ENCODE results near the gene YPEL1. TPM values are rescaled to one million over a fixed set of nuclear protein-coding genes. Genes with fewer than 3 reads are reported as not detected.
A peak's percentile ranks its signal among the peaks of the same experiment; 100 is the strongest.

Gene YPEL1
- total and polyA plus RNA-seq, 2 of the 13 experiments (the other 11 are each of a cell fraction or from before 2014, with no cell fraction given) = 0.33 to 2.5 TPM

DNA sequence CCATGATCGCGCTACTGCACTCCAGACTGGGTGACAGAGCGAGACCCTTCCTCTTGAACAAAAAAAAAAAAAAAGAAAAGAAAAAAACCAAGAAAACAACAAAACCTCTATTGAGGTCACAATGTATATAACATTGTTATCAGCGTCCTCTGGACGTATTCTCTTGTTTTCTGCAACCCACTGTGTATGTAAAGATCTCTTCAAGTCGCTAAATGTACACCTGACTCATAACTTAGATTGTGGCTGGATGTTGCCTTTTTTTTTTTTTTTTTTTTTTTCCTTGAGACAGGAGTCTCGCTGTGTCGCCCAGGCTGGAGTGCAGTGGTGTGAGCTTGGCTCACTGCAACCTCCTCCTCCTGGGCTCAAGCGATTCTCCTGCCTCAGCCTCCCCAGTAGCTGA, 1.4 kb upstream of the YPEL1 start (continued):
- TF ChIP-seq ZNF772 (CRISPR knock-in tag; IDR thresholded peaks at IDR 0.05) = no peak
- no peak for TF ChIP-seq ZNF660 (CRISPR knock-in tag; IDR thresholded peaks at IDR 0.05; ENCODE audit: borderline replicate concordance, low read depth)

GRCh38 chr22:21736084-21736642, 569 bp upstream of the YPEL1 start:
- ChIA-PET POLR2A (interaction anchor here (1.4 kb wide), 2 partner anchors 11 to 70 kb away, joined by 3 to 4 read pairs; no protein-coding TSS in a partner anchor), CTCF (ENCODE audit: low intra/inter-chr PET ratio, low total read pairs) (no interaction called here)
- Histone ChIP-seq H3K27me3 (ENCODE audit: control insufficient read depth in 1 of 2, insufficient read depth in 2 of 2, low read length in 2 of 2) (peaks cover 4 to 37% of the 10 kb centered on the region in 2 experiments; a peak in 3 of 5 replicates), H3K27ac (ENCODE audit: extremely low read length, insufficient read depth, low read length) (no peak overlapping the region), H4K20me1 (ENCODE audit: insufficient read depth, low read length) (no peaks in the 10 kb centered on the region), H3K36me3 (replicated peaks in 1 of 2; ENCODE audit: control insufficient read depth in 1 of 2, insufficient read depth in 2 of 2, low read length in 2 of 2) (no peaks in the 10 kb centered on the region), H3K79me2 (ENCODE audit: insufficient read depth, low read length) (no peaks in the 10 kb centered on the region), H3K4me1 (ENCODE audit: insufficient read depth, low read length) (peaks cover 21% of the 10 kb centered on the region), H3K4me2 (ENCODE audit: low read depth, low read length) (0 out of 2 replicates have a peak overlapping the region, but pooled peaks have one; percentile 23), H3K9me3 (ENCODE audit: low read length) (no peaks in the 10 kb centered on the region), H2AFZ (ENCODE audit: low read length) (no peak overlapping the region), H3K9ac (ENCODE audit: insufficient read depth, low read depth, low read length) (no peak overlapping the region), H3K4me3 (replicated peaks in 1 of 3; ENCODE audit: insufficient read depth in 1 of 3, low read depth in 2 of 3, low read length in 3 of 3) (peak overlapping the region in 1 of 3 experiments; percentile 16; a peak in 1 of 6 replicates)
- no peak for FAIRE-seq
- in situ Hi-C loops (cut with HindIII; ENCODE audit: extremely low pct_ligation_motif_present, low pct_unique_long_range_greater_than_20kb) (no loop called here), intact Hi-C loops (cut with micrococcal nuclease; ENCODE audit: unreplicated experiment) (no loop called here)
- no peak for DNase-seq (ENCODE audit: low spot score)
- 85% methylated on average over 40 of the region's 65 CpGs for WGBS (ENCODE audit: low lambda C conversion rate)
- no peak for ATAC-seq
- no TSS peak for BruUV-seq (replicated peaks)
- TF ChIP-seq ZFP91 (CRISPR knock-in tag; IDR thresholded peaks at IDR 0.05; ENCODE audit: borderline replicate concordance) = no peak
- TF ChIP-seq SRSF4 (IDR thresholded peaks at IDR 0.05; ENCODE audit: low read depth, low read length, poor library complexity, severe bottlenecking) = no peak
- TF ChIP-seq ZNF264 (CRISPR knock-in tag; IDR thresholded peaks at IDR 0.05) = no peak
- no peak for TF ChIP-seq SRF (IDR thresholded peaks at IDR 0.05; ENCODE audit: low read depth, low read length)
- 0 out of 2 replicates have a peak, but pooled peaks have one; percentile 10 for TF ChIP-seq ZIK1 (CRISPR knock-in tag; IDR thresholded peaks at IDR 0.05; ENCODE audit: borderline replicate concordance, low read depth)
- no peak for TF ChIP-seq ZSCAN29 (CRISPR knock-in tag; conservative IDR thresholded peaks at IDR 0.05)
- no peak for TF ChIP-seq SP1 (IDR thresholded peaks at IDR 0.05)
- no peak for TF ChIP-seq SP1 (CRISPR knock-in tag; IDR thresholded peaks at IDR 0.05)
- TF ChIP-seq RBFOX2 (IDR thresholded peaks at IDR 0.05; ENCODE audit: low read depth, low read length) = no peak
- TF ChIP-seq DNMT1 (CRISPR knock-in tag; IDR thresholded peaks at IDR 0.05) = peak; percentile 74; the same call in 1 of the 2 replicates
- no peak for TF ChIP-seq ZNF724P (CRISPR knock-in tag; IDR thresholded peaks at IDR 0.05; ENCODE audit: borderline replicate concordance)
- no peak for TF ChIP-seq MYC (CRISPR knock-in tag; IDR thresholded peaks at IDR 0.05; ENCODE audit: borderline replicate concordance)
- peak; percentile 9; the same call in 1 of the 2 replicates for TF ChIP-seq ZNF776 (CRISPR knock-in tag; IDR thresholded peaks at IDR 0.05)
- 0 out of 2 replicates have a peak, but pooled peaks have one; percentile 10 for TF ChIP-seq SPEN (CRISPR knock-in tag; IDR thresholded peaks at IDR 0.05; ENCODE audit: low read depth)
- TF ChIP-seq, protein P1, sequence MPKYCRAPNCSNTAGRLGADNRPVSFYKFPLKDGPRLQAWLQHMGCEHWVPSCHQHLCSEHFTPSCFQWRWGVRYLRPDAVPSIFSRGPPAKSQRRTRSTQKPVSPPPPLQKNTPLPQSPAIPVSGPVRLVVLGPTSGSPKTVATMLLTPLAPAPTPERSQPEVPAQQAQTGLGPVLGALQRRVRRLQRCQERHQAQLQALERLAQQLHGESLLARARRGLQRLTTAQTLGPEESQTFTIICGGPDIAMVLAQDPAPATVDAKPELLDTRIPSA (CRISPR knock-in tag; IDR thresholded peaks at IDR 0.05; ENCODE audit: borderline replicate concordance) = no peak
- TF ChIP-seq ZMYM4 (CRISPR knock-in tag; IDR thresholded peaks at IDR 0.05) = no peak
- TF ChIP-seq ERF (CRISPR knock-in tag; IDR thresholded peaks at IDR 0.05) = no peak
- no peak for TF ChIP-seq ZFP1 (CRISPR knock-in tag; IDR thresholded peaks at IDR 0.05)
- TF ChIP-seq ZNF547 (CRISPR knock-in tag; IDR thresholded peaks at IDR 0.05) = 0 out of 2 replicates have a peak, but pooled peaks have one; percentile 3
- TF ChIP-seq RBM39 (IDR thresholded peaks at IDR 0.05; ENCODE audit: low read depth, low read length, poor library complexity, severe bottlenecking) = peak; percentile 47
- TF ChIP-seq RFXAP (CRISPR knock-in tag; IDR thresholded peaks at IDR 0.05; ENCODE audit: borderline replicate concordance) = no peak
- TF ChIP-seq TAF1 (CRISPR knock-in tag; IDR thresholded peaks at IDR 0.05) = 0 out of 2 replicates have a peak, but pooled peaks have one; percentile 4

All from HepG2 (cell line).